Naive B cell (primary cell): ENCODE measurements around the gene SND1. TPM values are rescaled to one million over a fixed set of nuclear protein-coding genes. Genes with fewer than 3 reads are reported as not detected.

ENCODE experiments used
- ATAC-seq, 2 donors: fragments of 150-1000 bp; cut with Tn5 transposase; 2 replicates each; pipeline ENCODE4 v1.10.0; 2021; ENCODE audit warnings: low read depth in 2 of 2, mild to moderate bottlenecking in 2 of 2, moderate library complexity in 2 of 2
- DNase-seq: peaks from one replicate; pipeline ENCODE4 v3.0.0; 2022
- H3K27ac Mint-ChIP-seq, 6 donors: one replicate each; pipeline ENCODE4 v1.8.0; 2020 to 2022; ENCODE audit warnings: mild to moderate bottlenecking in 6 of 6, mixed read lengths in 6 of 6, moderate library complexity in 5 of 6, inconsistent platforms in 2 of 6
- H3K27me3 Mint-ChIP-seq, 3 donors: one replicate each; pipeline ENCODE4 v1.8.0; 2021 to 2022; ENCODE audit warnings: mixed read lengths in 3 of 3, mild to moderate bottlenecking in 1 of 3
- H3K36me3 Mint-ChIP-seq, 2 donors: one replicate each; pipeline ENCODE4 v1.8.0; 2020 to 2022; ENCODE audit warnings: mixed read lengths in 2 of 2, inconsistent platforms in 1 of 2, mild to moderate bottlenecking in 1 of 2
- H3K4me1 Mint-ChIP-seq, 3 donors: one replicate each; pipeline ENCODE4 v1.8.0; 2020 to 2022; ENCODE audit warnings: mixed read lengths in 3 of 3, inconsistent platforms in 1 of 3, mild to moderate bottlenecking in 1 of 3, moderate library complexity in 1 of 3
- H3K4me3 Mint-ChIP-seq, 8 donors: one replicate each; pipeline ENCODE4 v1.8.0; 2020 to 2022; ENCODE audit warnings: mild to moderate bottlenecking in 8 of 8, mixed read lengths in 8 of 8, moderate library complexity in 8 of 8, inconsistent platforms in 2 of 8
- H3K9me3 Mint-ChIP-seq, 7 donors: one replicate each; pipeline ENCODE4 v1.8.0; 2020 to 2022; ENCODE audit warnings: mixed read lengths in 7 of 7, mild to moderate bottlenecking in 5 of 7, inconsistent platforms in 2 of 7, moderate library complexity in 1 of 7
- polyA plus RNA-seq, 6 donors: library from polyadenylated mRNA; unstranded; fragments of 300-500 nt; fragmentation: Illumina TruSeq; gene quantifications; one replicate each; pipeline ENCODE4 v1.2.3, GENCODE V29; 2021; ENCODE audit warnings: low read depth in 6 of 6

The SND1 gene
- polyA plus RNA-seq, 6 donors from 2014 or later = 50.6 to 83.1 (median 74.2) TPM

- peak overlapping the region in 1 of 6 donors; percentile 44 for H3K27ac Mint-ChIP-seq
- H3K9me3 Mint-ChIP-seq = no peaks in the 10 kb centered on the region
- H3K4me3 Mint-ChIP-seq = peak overlapping the region; percentile 29 to 89 (median 78)
- DNase-seq (no peak), ATAC-seq (no peak)
- H3K4me1 Mint-ChIP-seq = peaks cover 14 to 21% (median 15%) of the 10 kb centered on the region in 3 donors
- peaks cover 0 to 6% (median 4%) of the 10 kb centered on the region in 3 donors for H3K27me3 Mint-ChIP-seq
- H3K36me3 Mint-ChIP-seq = peaks cover 8% of the 10 kb centered on the region in 2 donors
Observed at GRCh38 chr7:128029405-128029995, 377.5 kb downstream of the SND1 start.

GRCh38 chr7:128030263-128030653 lies 378.3 kb downstream of the SND1 start:
- ATAC-seq = no peak
- Mint-ChIP-seq H3K4me3 (peak overlapping the region; percentile 52 to 89 (median 78)), H3K9me3 (no peaks in the 10 kb centered on the region), H3K36me3 (peaks cover 8% of the 10 kb centered on the region in 2 donors), H3K27ac (peak overlapping the region in 1 of 6 donors; percentile 52), H3K4me1 (peaks cover 14 to 23% (median 15%) of the 10 kb centered on the region in 3 donors), H3K27me3 (peaks cover 0 to 6% (median 4%) of the 10 kb centered on the region in 3 donors)
- DNase-seq = no peak

- peak within 1 kb of the TSS in 4 of 6 donors; percentile 33 to 52 (median 47) for H3K27ac Mint-ChIP-seq
- ATAC-seq (peak; percentile 36 to 38), DNase-seq (peak; percentile 11)
- H3K36me3 Mint-ChIP-seq = peaks cover 8% of the 10 kb centered on the region in 2 donors
- peaks cover 0 to 6% (median 4%) of the 10 kb centered on the region in 3 donors for H3K27me3 Mint-ChIP-seq
- peak within 1 kb of the TSS; percentile 89 to 95 (median 90) for H3K4me3 Mint-ChIP-seq
- peaks cover 18 to 26% (median 19%) of the 10 kb centered on the region in 3 donors for H3K4me1 Mint-ChIP-seq
- no peaks in the 10 kb centered on the region for H3K9me3 Mint-ChIP-seq
Observed at GRCh38 chr7:128030654-128031611, 378.9 kb downstream of the SND1 start, which contains the start of gene LRRC4. Gene LRRC4 (minus strand): TSS chr7:128031437. CDS start chr7:128030640, 797 bp downstream.

- no peaks in the 10 kb centered on the region for H3K9me3 Mint-ChIP-seq
- peaks cover 0 to 6% (median 4%) of the 10 kb centered on the region in 3 donors for H3K27me3 Mint-ChIP-seq
- peak overlapping the region in 3 of 6 donors; percentile 33 to 52 (median 42) for H3K27ac Mint-ChIP-seq
- ATAC-seq = peak; percentile 79 to 81
- peak overlapping the region; percentile 89 to 95 (median 90) for H3K4me3 Mint-ChIP-seq
- peaks cover 8% of the 10 kb centered on the region in 2 donors for H3K36me3 Mint-ChIP-seq
- peak; percentile 43 for DNase-seq
- H3K4me1 Mint-ChIP-seq = peaks cover 18 to 27% (median 20%) of the 10 kb centered on the region in 3 donors
Observed at GRCh38 chr7:128031901-128032604, 380.1 kb downstream of the SND1 start.

GRCh38 chr7:128032605-128033235 lies 380.7 kb downstream of the SND1 start:
- H3K9me3 Mint-ChIP-seq = no peaks in the 10 kb centered on the region
- DNase-seq (peak; percentile 27), ATAC-seq (peak; percentile 32 to 36)
- no peak overlapping the region for H3K27ac Mint-ChIP-seq
- peaks cover 0 to 6% (median 4%) of the 10 kb centered on the region in 3 donors for H3K27me3 Mint-ChIP-seq
- H3K4me3 Mint-ChIP-seq = peak overlapping the region; percentile 15 to 89 (median 82)
- H3K4me1 Mint-ChIP-seq = peaks cover 14 to 29% (median 27%) of the 10 kb centered on the region in 3 donors
- H3K36me3 Mint-ChIP-seq = peaks cover 8% of the 10 kb centered on the region in 2 donors

- peak overlapping the region in 1 of 6 donors; percentile 7 for H3K27ac Mint-ChIP-seq
- H3K4me3 Mint-ChIP-seq = peak overlapping the region; percentile 55 to 89 (median 77)
- H3K4me1 Mint-ChIP-seq = peaks cover 14 to 30% (median 29%) of the 10 kb centered on the region in 3 donors
- DNase-seq (no peak), ATAC-seq (no peak)
- peaks cover 0 to 6% (median 4%) of the 10 kb centered on the region in 3 donors for H3K27me3 Mint-ChIP-seq
- H3K36me3 Mint-ChIP-seq = peaks cover 8% of the 10 kb centered on the region in 2 donors
- H3K9me3 Mint-ChIP-seq = no peaks in the 10 kb centered on the region
Observed at GRCh38 chr7:128033246-128033645, 381.3 kb downstream of the SND1 start.

GRCh38 chr7:128034825-128035224 lies 382.8 kb downstream of the SND1 start:
- peaks cover 0 to 4% (median 0%) of the 10 kb centered on the region in 3 donors for H3K27me3 Mint-ChIP-seq
- no peaks in the 10 kb centered on the region for H3K9me3 Mint-ChIP-seq
- DNase-seq = no peak
- ATAC-seq = no peak
- peaks cover 10 to 23% (median 23%) of the 10 kb centered on the region in 3 donors for H3K4me1 Mint-ChIP-seq
- peak overlapping the region in 1 of 8 donors; percentile 86 for H3K4me3 Mint-ChIP-seq
- H3K27ac Mint-ChIP-seq = no peak overlapping the region
- no peaks in the 10 kb centered on the region for H3K36me3 Mint-ChIP-seq

GRCh38 chr7:128035712-128036111 lies 383.7 kb downstream of the SND1 start:
- Mint-ChIP-seq H3K4me3 (peak overlapping the region in 2 of 8 donors; percentile 3 to 50), H3K36me3 (no peaks in the 10 kb centered on the region), H3K9me3 (no peaks in the 10 kb centered on the region), H3K4me1 (peaks cover 5 to 23% (median 14%) of the 10 kb centered on the region in 3 donors), H3K27me3 (peaks cover 0 to 4% (median 0%) of the 10 kb centered on the region in 3 donors), H3K27ac (no peak overlapping the region)
- no peak for ATAC-seq
- no peak for DNase-seq

- peak overlapping the region in 1 of 8 donors; percentile 32 for H3K4me3 Mint-ChIP-seq
- no peak for ATAC-seq
- H3K27me3 Mint-ChIP-seq = peaks cover 0 to 4% (median 0%) of the 10 kb centered on the region in 3 donors
- H3K4me1 Mint-ChIP-seq = peaks cover 4 to 23% (median 14%) of the 10 kb centered on the region in 3 donors
- H3K9me3 Mint-ChIP-seq = no peaks in the 10 kb centered on the region
- no peak overlapping the region for H3K27ac Mint-ChIP-seq
- DNase-seq = no peak
- H3K36me3 Mint-ChIP-seq = no peaks in the 10 kb centered on the region
Observed at GRCh38 chr7:128036226-128036940, 384.4 kb downstream of the SND1 start.

GRCh38 chr7:128037081-128037480 lies 385.1 kb downstream of the SND1 start:
- Mint-ChIP-seq H3K36me3 (no peaks in the 10 kb centered on the region), H3K9me3 (no peaks in the 10 kb centered on the region), H3K27ac (no peak overlapping the region), H3K27me3 (no peaks in the 10 kb centered on the region), H3K4me3 (peak overlapping the region in 1 of 8 donors; percentile 32), H3K4me1 (peaks cover 4 to 19% (median 14%) of the 10 kb centered on the region in 3 donors)
- DNase-seq (no peak), ATAC-seq (no peak)

GRCh38 chr7:128037880-128038619 lies 386.1 kb downstream of the SND1 start:
- no peak for DNase-seq
- Mint-ChIP-seq H3K27me3 (no peaks in the 10 kb centered on the region), H3K9me3 (no peaks in the 10 kb centered on the region), H3K36me3 (no peaks in the 10 kb centered on the region), H3K27ac (peak overlapping the region in 2 of 6 donors; percentile 38 to 72), H3K4me1 (peaks cover 4 to 15% (median 14%) of the 10 kb centered on the region in 3 donors), H3K4me3 (no peak overlapping the region)
- ATAC-seq = no peak
